B cell (primary cell): ENCODE data around the gene DCAF7.

Source experiments
- EZH2 ChIP-seq: IDR thresholded peaks from 2 replicates; pipeline ENCODE4 v1.6.1; 2012; ENCODE audit warnings: borderline replicate concordance, low read depth, mild to moderate bottlenecking, moderate library complexity, low read length; ENCODE audit not compliant: insufficient read depth, poor library complexity, severe bottlenecking
- TF ChIP-seq, protein P1 (sequence below): fragments of 200-600 bp; IDR thresholded peaks from one replicate; pipeline ENCODE4 v1.8.0; 2022; ENCODE audit warnings: antibody characterized with exemption, mild to moderate bottlenecking

DNA sequence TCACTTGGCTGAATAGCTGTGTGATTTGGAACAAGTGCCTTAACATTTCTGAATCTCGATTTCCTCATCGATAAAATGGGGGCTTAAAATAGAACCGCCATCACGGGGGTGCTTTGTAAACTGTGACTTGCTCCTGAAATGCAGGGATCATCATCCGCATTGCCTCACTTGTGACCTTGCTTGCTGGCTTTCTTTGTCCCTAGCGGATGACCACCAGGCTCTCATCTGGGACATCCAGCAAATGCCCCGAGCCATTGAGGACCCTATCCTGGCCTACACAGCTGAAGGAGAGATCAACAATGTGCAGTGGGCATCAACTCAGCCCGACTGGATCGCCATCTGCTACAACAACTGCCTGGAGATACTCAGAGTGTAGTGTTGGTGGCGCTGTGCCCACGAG, 38.5 kb downstream of the DCAF7 start:
- TF ChIP-seq, protein P1, sequence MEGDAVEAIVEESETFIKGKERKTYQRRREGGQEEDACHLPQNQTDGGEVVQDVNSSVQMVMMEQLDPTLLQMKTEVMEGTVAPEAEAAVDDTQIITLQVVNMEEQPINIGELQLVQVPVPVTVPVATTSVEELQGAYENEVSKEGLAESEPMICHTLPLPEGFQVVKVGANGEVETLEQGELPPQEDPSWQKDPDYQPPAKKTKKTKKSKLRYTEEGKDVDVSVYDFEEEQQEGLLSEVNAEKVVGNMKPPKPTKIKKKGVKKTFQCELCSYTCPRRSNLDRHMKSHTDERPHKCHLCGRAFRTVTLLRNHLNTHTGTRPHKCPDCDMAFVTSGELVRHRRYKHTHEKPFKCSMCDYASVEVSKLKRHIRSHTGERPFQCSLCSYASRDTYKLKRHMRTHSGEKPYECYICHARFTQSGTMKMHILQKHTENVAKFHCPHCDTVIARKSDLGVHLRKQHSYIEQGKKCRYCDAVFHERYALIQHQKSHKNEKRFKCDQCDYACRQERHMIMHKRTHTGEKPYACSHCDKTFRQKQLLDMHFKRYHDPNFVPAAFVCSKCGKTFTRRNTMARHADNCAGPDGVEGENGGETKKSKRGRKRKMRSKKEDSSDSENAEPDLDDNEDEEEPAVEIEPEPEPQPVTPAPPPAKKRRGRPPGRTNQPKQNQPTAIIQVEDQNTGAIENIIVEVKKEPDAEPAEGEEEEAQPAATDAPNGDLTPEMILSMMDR: no peak
- no peak for TF ChIP-seq EZH2
